Glutamatergic neuron (in vitro differentiated cells): ENCODE results near the gene RFX1. TPM values are rescaled to one million over a fixed set of nuclear protein-coding genes. Genes with fewer than 3 reads are reported as not detected.

Experiments used
- DNase-seq: peaks from one replicate; pipeline ENCODE4 v3.0.0; 2022
- H3K27ac Mint-ChIP-seq: one replicate; pipeline ENCODE4 v1.8.0; 2020; ENCODE audit warnings: mild to moderate bottlenecking, mixed read lengths, inconsistent platforms; ENCODE audit not compliant: unreplicated experiment
- H3K27me3 Mint-ChIP-seq: one replicate; pipeline ENCODE4 v1.8.0; 2020; ENCODE audit warnings: mild to moderate bottlenecking, moderate library complexity, mixed read lengths, inconsistent platforms; ENCODE audit not compliant: unreplicated experiment
- H3K36me3 Mint-ChIP-seq: one replicate; pipeline ENCODE4 v1.8.0; 2020; ENCODE audit warnings: mild to moderate bottlenecking, mixed read lengths, inconsistent platforms; ENCODE audit not compliant: unreplicated experiment
- H3K4me1 Mint-ChIP-seq: one replicate; pipeline ENCODE4 v1.8.0; 2020; ENCODE audit warnings: mild to moderate bottlenecking, low read depth, mixed read lengths, inconsistent platforms; ENCODE audit not compliant: unreplicated experiment
- H3K4me3 Mint-ChIP-seq: one replicate; pipeline ENCODE4 v1.8.0; 2020; ENCODE audit warnings: mild to moderate bottlenecking, mixed read lengths, inconsistent platforms; ENCODE audit not compliant: unreplicated experiment
- H3K9me3 Mint-ChIP-seq: one replicate; pipeline ENCODE4 v1.8.0; 2020; ENCODE audit warnings: mild to moderate bottlenecking, moderate library complexity, mixed read lengths, inconsistent platforms; ENCODE audit not compliant: unreplicated experiment
- total RNA-seq: library from RNA; stranded (reverse); fragmentation: NEBNext Ultra II Directional; extraction: Animal tissue kit (Norgen Biotek cat#: 25700); gene quantifications from one replicate; pipeline ENCODE4 v1.2.1, GENCODE V29; 2021; ENCODE audit not compliant: unreplicated experiment
- TF ChIP-seq, protein P1 (sequence below): fragments of 200-600 bp; sonication (generic); IDR thresholded peaks from one replicate; pipeline ENCODE4 v1.5.0; 2021; ENCODE audit not compliant: partially characterized antibody, unreplicated experiment

The RFX1 gene
- total RNA-seq, 1 donor from 2014 or later, result 9.4 TPM

DNA sequence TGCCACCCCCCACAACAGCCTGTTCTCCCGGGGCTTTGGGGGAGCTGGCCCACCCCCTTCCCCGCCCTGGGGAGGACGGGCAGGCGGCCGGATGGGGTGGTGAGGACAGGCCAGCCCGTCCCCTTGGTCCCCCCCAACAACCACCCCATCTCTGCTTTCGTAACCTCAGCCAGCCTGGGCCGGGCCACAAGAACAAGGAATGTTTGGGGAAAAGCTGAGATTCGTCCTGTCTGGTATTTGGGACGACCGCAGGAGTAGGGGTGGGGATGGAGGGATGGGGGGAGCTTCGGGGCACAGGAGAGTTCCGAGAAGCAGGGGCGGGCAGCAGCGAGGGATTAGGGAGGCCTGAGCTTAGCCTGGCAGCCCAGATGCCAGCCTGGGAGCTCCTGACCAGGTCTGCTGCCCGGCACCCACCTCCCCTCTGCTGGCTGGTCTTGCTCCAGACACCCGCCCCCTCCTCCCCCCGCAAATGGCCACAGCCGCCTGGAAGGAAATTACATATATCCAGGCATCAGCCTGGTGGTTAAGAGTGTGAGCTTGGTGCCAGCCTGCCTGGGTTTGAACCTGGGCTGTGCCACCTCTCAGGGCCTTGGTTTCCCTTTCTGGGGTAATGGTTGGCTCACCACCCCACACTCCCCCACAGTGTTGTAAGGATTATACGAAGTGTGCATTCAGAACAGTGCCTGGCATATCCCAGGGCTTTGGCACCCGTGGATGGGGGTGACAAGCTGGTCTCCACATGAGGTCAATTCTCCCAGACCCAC, 67.6 kb downstream of the RFX1 start, which contains the start of gene PODNL1:
TSS of gene PODNL1 (minus strand) at position 117 of the 764 bp plus-strand sequence. CDS start 236 bp downstream, outside the sequence.
- peaks cover 6% of the 10 kb centered on the region for H3K27me3 Mint-ChIP-seq
- H3K4me1 Mint-ChIP-seq, result peaks cover 9% of the 10 kb centered on the region
- DNase-seq, result no peak
- H3K36me3 Mint-ChIP-seq, result no peaks in the 10 kb centered on the region
- H3K4me3 Mint-ChIP-seq, result peak within 1 kb of the TSS; percentile 77
- TF ChIP-seq, protein P1, sequence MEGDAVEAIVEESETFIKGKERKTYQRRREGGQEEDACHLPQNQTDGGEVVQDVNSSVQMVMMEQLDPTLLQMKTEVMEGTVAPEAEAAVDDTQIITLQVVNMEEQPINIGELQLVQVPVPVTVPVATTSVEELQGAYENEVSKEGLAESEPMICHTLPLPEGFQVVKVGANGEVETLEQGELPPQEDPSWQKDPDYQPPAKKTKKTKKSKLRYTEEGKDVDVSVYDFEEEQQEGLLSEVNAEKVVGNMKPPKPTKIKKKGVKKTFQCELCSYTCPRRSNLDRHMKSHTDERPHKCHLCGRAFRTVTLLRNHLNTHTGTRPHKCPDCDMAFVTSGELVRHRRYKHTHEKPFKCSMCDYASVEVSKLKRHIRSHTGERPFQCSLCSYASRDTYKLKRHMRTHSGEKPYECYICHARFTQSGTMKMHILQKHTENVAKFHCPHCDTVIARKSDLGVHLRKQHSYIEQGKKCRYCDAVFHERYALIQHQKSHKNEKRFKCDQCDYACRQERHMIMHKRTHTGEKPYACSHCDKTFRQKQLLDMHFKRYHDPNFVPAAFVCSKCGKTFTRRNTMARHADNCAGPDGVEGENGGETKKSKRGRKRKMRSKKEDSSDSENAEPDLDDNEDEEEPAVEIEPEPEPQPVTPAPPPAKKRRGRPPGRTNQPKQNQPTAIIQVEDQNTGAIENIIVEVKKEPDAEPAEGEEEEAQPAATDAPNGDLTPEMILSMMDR, result no peak
- H3K27ac Mint-ChIP-seq, result no peak within 1 kb of the TSS
- H3K9me3 Mint-ChIP-seq, result peaks cover 3% of the 10 kb centered on the region

- Mint-ChIP-seq H3K27me3 (peaks cover 6% of the 10 kb centered on the region), H3K27ac (no peak overlapping the region), H3K36me3 (no peaks in the 10 kb centered on the region), H3K9me3 (peaks cover 3% of the 10 kb centered on the region), H3K4me3 (peak overlapping the region; percentile 77), H3K4me1 (peaks cover 9% of the 10 kb centered on the region)
- TF ChIP-seq, protein P1, result no peak
- peak; percentile 65 for DNase-seq
Observed at GRCh38 chr19:13937479-13938300, 68.4 kb downstream of the RFX1 start.

DNA sequence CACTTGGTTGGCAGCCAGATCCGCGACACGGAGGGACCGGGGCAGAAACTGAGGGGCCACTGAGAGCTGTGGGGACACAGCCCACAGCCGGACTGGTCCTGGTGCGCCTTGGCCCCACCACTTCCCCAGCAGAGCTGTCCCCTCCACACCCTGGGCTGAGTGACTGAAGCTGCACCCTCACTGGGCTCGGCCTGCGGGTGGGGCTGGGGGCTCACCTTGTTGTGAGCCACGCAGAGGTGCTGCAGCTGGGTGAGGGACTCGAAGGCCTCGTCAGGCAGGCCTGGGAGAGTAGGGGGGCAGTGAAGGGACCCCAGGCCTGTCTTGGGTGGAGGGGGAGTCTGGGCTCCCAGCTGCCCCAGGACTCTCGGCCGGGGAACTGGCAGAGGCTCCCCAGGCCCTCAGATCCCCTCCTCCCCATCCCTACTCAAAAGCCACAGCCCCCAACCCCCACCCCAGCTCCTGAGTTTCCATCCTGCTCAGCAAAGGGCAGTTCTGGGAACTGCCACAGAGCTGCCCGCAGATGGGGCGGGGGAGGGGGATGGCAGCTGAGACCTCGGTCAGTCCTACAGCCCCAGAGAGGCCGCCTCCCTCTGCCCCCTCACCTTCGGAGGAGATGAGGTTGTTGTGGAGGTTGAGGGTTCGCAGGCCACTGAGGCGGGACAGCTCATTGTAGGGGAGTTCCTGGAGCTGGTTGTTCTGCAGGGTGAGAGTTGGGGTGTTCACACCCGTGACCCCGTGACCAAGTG, 70.2 kb downstream of the RFX1 start:
- peaks cover 6% of the 10 kb centered on the region for H3K27me3 Mint-ChIP-seq
- peaks cover 5% of the 10 kb centered on the region for H3K9me3 Mint-ChIP-seq
- H3K4me1 Mint-ChIP-seq, result peaks cover 9% of the 10 kb centered on the region
- peak; percentile 83 for DNase-seq
- no peaks in the 10 kb centered on the region for H3K36me3 Mint-ChIP-seq
- TF ChIP-seq, protein P1, result no peak
- H3K27ac Mint-ChIP-seq, result peak overlapping the region; percentile 78
- H3K4me3 Mint-ChIP-seq, result peak overlapping the region; percentile 74

- H3K4me1 Mint-ChIP-seq, result peaks cover 9% of the 10 kb centered on the region
- H3K27ac Mint-ChIP-seq, result peak overlapping the region; percentile 21
Observed at GRCh38 chr19:13934785-13935109, 71.4 kb downstream of the RFX1 start.

More at GRCh38 chr19:13934785-13935109, 71.4 kb downstream of the RFX1 start:
- Mint-ChIP-seq H3K27me3 (peaks cover 6% of the 10 kb centered on the region), H3K36me3 (no peaks in the 10 kb centered on the region), H3K4me3 (peak overlapping the region; percentile 53), H3K9me3 (peaks cover 5% of the 10 kb centered on the region)
- TF ChIP-seq, protein P1, result no peak
- DNase-seq, result no peak
